GM19351 (cell line): ENCODE measurements around the gene FURIN.

Source experiments
- ATAC-seq: cut with Tn5 transposase; IDR thresholded peaks from one replicate; pipeline ENCODE4 v1.9.1; 2021; ENCODE audit warnings: mild to moderate bottlenecking, moderate library complexity; ENCODE audit not compliant: unreplicated experiment

Gene FURIN

DNA sequence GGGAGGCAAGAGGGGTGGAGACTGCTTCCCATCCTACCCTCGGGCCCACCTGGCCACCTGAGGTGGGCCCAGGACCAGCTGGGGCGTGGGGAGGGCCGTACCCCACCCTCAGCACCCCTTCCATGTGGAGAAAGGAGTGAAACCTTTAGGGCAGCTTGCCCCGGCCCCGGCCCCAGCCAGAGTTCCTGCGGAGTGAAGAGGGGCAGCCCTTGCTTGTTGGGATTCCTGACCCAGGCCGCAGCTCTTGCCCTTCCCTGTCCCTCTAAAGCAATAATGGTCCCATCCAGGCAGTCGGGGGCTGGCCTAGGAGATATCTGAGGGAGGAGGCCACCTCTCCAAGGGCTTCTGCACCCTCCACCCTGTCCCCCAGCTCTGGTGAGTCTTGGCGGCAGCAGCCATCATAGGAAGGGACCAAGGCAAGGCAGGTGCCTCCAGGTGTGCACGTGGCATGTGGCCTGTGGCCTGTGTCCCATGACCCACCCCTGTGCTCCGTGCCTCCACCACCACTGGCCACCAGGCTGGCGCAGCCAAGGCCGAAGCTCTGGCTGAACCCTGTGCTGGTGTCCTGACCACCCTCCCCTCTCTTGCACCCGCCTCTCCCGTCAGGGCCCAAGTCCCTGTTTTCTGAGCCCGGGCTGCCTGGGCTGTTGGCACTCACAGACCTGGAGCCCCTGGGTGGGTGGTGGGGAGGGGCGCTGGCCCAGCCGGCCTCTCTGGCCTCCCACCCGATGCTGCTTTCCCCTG lies 13.8 kb downstream of the FURIN start:
- ATAC-seq: no peak

- no peak for ATAC-seq
These were observed 14.6 kb downstream of the FURIN start for GRCh38 chr15:90882781-90883525.

GRCh38 chr15:90883526-90883975 lies 15.2 kb downstream of the FURIN start:
- ATAC-seq: no peak

GRCh38 chr15:90883976-90884718 lies 15.8 kb downstream of the FURIN start, which contains the start of gene FES:
Gene FES, plus strand, starts transcription at chr15:90884504. Its CDS starts 542 bp downstream, at chr15:90885046.
- no peak for ATAC-seq

- ATAC-seq: no peak
These were observed 16.5 kb downstream of the FURIN start for GRCh38 chr15:90884719-90885431.

DNA sequence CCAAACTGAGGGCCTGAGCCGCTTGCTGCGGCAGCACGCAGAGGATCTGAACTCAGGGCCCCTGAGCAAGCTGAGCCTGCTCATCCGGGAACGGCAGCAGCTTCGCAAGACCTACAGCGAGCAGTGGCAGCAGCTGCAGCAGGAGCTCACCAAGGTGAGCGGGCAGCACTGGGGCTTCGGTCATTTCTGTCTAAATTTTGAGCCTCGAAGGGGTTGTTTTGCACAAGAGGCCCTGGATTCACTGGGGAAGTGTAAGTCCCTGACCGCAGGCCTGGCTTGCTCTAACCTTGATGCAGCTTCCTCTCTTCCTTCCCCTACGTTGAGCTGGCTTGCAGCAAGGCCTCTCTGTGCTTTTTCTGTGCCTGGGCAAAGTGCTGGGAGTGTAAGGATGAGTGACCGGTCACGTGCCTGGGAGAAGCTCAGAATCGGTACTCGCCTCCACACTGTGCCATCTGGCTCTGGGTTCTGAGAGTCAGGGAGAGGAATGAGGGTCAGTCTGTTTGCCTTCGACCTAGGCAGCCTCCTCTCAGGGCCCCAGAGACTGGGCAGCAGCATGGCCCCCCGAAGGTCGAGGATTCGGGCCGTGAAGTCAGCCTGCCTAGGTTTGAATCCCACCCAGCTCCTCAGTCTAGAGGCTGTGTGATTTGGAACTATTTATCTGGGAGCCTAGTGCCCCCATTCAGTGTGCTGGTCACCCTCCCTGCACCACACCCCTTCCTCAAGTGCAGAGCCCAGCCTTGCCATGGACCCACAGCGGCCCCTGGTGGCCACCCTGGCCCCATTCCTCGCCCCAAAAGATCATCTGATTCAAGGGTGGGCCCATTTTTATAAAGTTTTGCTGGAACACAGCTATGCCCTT lies 17.3 kb downstream of the FURIN start:
- peak; percentile 48 for ATAC-seq

DNA sequence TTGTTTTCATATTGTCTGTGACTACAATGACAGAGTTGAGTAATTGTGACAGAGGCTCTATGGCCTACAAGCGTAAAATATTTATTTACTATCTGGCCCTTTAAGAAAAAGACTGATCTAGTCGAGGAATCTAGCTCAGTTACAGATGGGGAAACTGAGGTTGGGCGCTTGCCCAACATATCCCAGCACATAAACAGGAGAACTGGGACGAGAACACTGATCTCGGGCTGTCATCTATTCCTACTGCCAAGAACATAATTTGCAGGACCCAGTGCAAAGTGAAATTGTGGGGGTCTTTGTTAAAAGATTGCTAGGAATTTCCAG lies 17.9 kb downstream of the FURIN start:
- no peak for ATAC-seq

DNA sequence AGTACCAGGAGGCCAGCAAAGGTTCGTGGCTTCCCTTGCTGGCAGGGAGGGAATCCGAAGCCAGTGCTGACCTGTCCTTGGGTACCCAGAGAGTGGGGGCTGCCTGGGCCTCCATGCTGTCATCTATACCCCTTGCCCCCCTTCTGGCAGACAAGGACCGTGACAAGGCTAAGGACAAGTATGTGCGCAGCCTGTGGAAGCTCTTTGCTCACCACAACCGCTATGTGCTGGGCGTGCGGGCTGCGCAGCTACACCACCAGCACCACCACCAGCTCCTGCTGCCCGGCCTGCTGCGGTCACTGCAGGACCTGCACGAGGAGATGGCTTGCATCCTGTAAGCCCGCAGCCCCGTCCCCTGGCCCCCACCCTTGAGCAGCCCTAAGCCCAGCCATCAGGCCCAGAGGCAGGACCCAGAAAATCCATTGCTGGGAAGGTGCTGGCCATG lies 18.7 kb downstream of the FURIN start:
- no peak for ATAC-seq

DNA sequence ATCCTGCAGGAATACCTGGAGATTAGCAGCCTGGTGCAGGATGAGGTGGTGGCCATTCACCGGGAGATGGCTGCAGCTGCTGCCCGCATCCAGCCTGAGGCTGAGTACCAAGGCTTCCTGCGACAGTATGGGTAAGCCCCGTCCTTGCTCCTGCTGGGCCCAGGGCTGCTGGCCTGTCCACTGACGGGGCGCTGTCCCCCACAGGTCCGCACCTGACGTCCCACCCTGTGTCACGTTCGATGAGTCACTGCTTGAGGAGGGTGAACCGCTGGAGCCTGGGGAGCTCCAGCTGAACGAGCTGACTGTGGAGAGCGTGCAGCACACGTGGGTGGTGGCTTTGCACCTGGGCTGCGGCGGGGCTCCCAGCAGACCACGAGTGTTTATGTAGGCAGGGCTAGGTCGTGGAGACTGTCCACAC lies 20.9 kb downstream of the FURIN start:
- no peak for ATAC-seq

GRCh38 chr15:90889736-90890456 lies 21.5 kb downstream of the FURIN start:
- ATAC-seq: no peak

DNA sequence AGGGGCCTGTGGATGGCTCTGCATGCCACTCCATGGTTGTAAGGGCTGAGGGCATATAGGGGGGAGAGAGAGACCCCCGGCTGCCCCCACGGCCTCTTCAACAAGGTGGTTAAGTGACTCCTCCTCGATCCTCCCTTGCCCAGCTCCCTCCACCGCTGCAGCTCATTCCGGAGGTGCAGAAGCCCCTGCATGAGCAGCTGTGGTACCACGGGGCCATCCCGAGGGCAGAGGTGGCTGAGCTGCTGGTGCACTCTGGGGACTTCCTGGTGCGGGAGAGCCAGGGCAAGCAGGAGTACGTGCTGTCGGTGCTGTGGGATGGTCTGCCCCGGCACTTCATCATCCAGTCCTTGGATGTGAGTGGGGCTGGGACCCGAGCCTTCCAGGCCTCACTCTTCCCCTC lies 22.5 kb downstream of the FURIN start:
- ATAC-seq: no peak

DNA sequence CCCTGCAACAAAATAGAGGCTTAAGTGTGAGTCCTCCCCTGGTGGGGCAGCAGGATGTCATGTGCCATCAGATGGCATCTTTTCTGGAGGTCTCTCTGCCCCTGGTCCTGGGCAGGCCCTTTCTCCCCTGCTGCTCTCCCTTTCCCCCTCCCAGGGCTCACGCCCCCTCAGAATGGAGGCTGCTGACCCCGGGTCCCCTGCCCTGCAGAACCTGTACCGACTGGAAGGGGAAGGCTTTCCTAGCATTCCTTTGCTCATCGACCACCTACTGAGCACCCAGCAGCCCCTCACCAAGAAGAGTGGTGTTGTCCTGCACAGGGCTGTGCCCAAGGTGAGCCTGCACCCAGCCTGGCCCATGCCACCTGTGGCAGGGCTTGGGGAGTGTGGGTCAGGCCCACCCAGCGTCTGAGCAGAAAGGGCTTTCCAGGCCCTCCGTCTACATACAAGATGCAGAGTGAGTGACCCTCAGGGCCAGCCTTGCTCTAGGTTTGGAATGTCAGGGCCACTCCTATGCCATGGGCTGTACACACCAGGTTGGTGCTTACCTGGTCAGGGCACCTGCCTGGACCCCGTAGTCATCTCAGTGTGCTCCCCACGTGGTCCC lies 23.1 kb downstream of the FURIN start:
- ATAC-seq: no peak

GRCh38 chr15:90892023-90892422 lies 23.6 kb downstream of the FURIN start:
- no peak for ATAC-seq

DNA sequence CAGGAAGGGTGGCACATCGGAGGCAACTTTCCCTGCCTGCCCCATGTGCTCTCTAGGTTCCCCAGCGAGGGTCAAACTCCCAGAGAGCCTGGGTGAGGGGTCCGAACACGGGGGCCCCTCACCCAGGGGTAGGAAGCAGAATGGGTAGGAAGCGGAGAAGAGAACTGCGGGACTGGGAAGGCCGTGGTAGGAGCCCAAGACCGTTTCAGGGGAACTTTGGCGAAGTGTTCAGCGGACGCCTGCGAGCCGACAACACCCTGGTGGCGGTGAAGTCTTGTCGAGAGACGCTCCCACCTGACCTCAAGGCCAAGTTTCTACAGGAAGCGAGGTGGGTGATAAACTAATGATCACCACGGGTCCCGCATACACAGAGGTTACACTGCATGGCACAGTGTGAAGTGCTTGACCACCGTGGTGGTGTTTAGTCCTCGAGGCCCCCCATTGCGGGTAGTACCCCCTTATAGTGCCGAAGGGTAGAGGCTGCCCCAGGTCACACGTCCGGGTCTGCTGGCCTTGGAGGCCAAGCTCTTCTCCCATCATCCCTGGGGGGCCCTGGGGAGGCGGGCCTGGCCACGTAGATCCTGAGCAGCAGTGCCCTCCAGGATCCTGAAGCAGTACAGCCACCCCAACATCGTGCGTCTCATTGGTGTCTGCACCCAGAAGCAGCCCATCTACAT lies 24.2 kb downstream of the FURIN start:
- ATAC-seq: no peak

- no peak for ATAC-seq
These were observed 25.0 kb downstream of the FURIN start for GRCh38 chr15:90893175-90894090.

GRCh38 chr15:90895571-90896117 lies 27.3 kb downstream of the FURIN start:
- ATAC-seq: no peak

GRCh38 chr15:90897131-90897655 lies 28.8 kb downstream of the FURIN start:
- peak; percentile 82 for ATAC-seq
